Measurements from ENCODE around the gene KCNIP4. TPM values are rescaled to one million over a fixed set of nuclear protein-coding genes. Genes with fewer than 3 reads are reported as not detected.
"Not testable (repeated sequence)": the region's sequence is repeated elsewhere in the genome, so short reads cannot be mapped to it uniquely, and the experiment has no call there.

The KCNIP4 gene
- total RNA-seq, 1 donor from 2014 or later, result not detected

- DNase-seq, result no peak
- H3K27me3 ChIP-seq (ENCODE audit: low read depth), result no peaks in the 10 kb centered on the region
- no peaks in the 10 kb centered on the region for H3K4me1 ChIP-seq
- no peak overlapping the region for H3K27ac ChIP-seq
- no peak for ATAC-seq
- no peaks in the 10 kb centered on the region for H3K36me3 ChIP-seq
- intact Hi-C loops (cut with DNase I), result no loop called here
- H3K4me3 ChIP-seq, result no peak overlapping the region
- no peaks in the 10 kb centered on the region for H3K9me3 ChIP-seq
- TF ChIP-seq CTCF (IDR thresholded peaks at IDR 0.05), result no peak
Observed at GRCh38 chr4:20754036-20754435, 1194.5 kb downstream of the KCNIP4 start.

- no peak for ATAC-seq
- H3K27me3 ChIP-seq (ENCODE audit: low read depth), result no peaks in the 10 kb centered on the region
- H3K4me1 ChIP-seq, result no peaks in the 10 kb centered on the region
- no peak for DNase-seq
- intact Hi-C loops (cut with DNase I), result no loop called here
- H3K4me3 ChIP-seq, result no peak overlapping the region
- no peaks in the 10 kb centered on the region for H3K9me3 ChIP-seq
- H3K36me3 ChIP-seq, result no peaks in the 10 kb centered on the region
- no peak for TF ChIP-seq CTCF (IDR thresholded peaks at IDR 0.05)
- no peak overlapping the region for H3K27ac ChIP-seq
Observed at GRCh38 chr4:20752641-20753040, 1195.9 kb downstream of the KCNIP4 start.

GRCh38 chr4:20746000-20746399, 1202.6 kb downstream of the KCNIP4 start:
- H3K4me1 ChIP-seq; intact Hi-C loops (cut with DNase I); DNase-seq; H3K27ac ChIP-seq; ATAC-seq; H3K36me3 ChIP-seq; H3K4me3 ChIP-seq; H3K27me3 ChIP-seq (ENCODE audit: low read depth): not testable (repeated sequence)
- peaks cover 21% of the 10 kb centered on the region for H3K9me3 ChIP-seq

- intact Hi-C loops (cut with DNase I), result no loop called here
- H3K27me3 ChIP-seq (ENCODE audit: low read depth), result no peaks in the 10 kb centered on the region
- peaks cover 28% of the 10 kb centered on the region for H3K36me3 ChIP-seq
- ATAC-seq, result no peak
- H3K4me1 ChIP-seq, result no peaks in the 10 kb centered on the region
- no peak overlapping the region for H3K4me3 ChIP-seq
- H3K9me3 ChIP-seq, result peaks cover 15% of the 10 kb centered on the region
- no peak overlapping the region for H3K27ac ChIP-seq
- DNase-seq, result no peak
- no peak for TF ChIP-seq CTCF (IDR thresholded peaks at IDR 0.05)
Observed at GRCh38 chr4:20735931-20736330, 1212.6 kb downstream of the KCNIP4 start.

GRCh38 chr4:20724915-20725314, 1223.7 kb downstream of the KCNIP4 start:
- peaks cover 85% of the 10 kb centered on the region for H3K36me3 ChIP-seq
- intact Hi-C loops (cut with DNase I), result no loop called here
- no peak for DNase-seq
- H3K27ac ChIP-seq, result no peak overlapping the region
- TF ChIP-seq CTCF (IDR thresholded peaks at IDR 0.05), result no peak
- H3K4me1 ChIP-seq, result no peaks in the 10 kb centered on the region
- H3K9me3 ChIP-seq, result peaks cover 7% of the 10 kb centered on the region
- H3K27me3 ChIP-seq (ENCODE audit: low read depth), result no peaks in the 10 kb centered on the region
- ATAC-seq, result no peak
- H3K4me3 ChIP-seq, result no peak overlapping the region

GRCh38 chr4:20723463-20723862, 1225.1 kb downstream of the KCNIP4 start:
- Histone ChIP-seq H3K36me3 (peaks cover 84% of the 10 kb centered on the region), H3K27ac (no peak overlapping the region), H3K4me3 (no peak overlapping the region), H3K27me3 (ENCODE audit: low read depth) (no peaks in the 10 kb centered on the region), H3K9me3 (peaks cover 7% of the 10 kb centered on the region), H3K4me1 (no peaks in the 10 kb centered on the region)
- ATAC-seq (no peak), DNase-seq (no peak)
- no peak for TF ChIP-seq CTCF (IDR thresholded peaks at IDR 0.05)
- intact Hi-C loops (cut with DNase I), result no loop called here

Data from lower lobe of right lung (tissue), 2 donors.